ENCODE data around the gene COQ8B. TPM values are rescaled to one million over a fixed set of nuclear protein-coding genes. Genes with fewer than 3 reads are reported as not detected.

COQ8B gene
- total RNA-seq, 1 donor from 2014 or later = 58.6 TPM

DNA sequence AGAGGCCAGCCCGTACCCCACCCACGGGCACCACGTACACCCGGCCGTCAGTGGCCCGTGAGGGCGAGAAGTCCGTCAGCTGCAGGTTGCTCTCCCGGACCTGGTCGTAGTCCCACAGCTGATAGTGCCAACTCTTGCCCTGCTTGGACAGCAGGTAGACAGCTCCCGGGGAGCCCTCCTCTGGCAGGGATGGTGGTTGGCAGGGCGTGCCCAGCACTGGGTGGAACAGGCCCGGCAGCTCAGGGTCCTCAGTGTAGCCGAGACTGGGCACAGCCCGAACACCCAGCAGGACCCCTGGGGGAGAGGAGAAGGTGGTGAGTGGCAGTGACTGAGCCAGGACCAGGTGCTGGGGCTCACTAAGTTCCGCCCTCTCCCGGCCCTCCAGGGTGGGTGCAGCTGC is 25.8 kb upstream of the COQ8B start:
- no peaks in the 10 kb centered on the region for H3K27me3 Mint-ChIP-seq
- H3K9me3 Mint-ChIP-seq (ENCODE audit: low read depth) = no peaks in the 10 kb centered on the region
- H3K36me3 Mint-ChIP-seq (ENCODE audit: insufficient read depth) = peaks cover 4% of the 10 kb centered on the region
- no peaks in the 10 kb centered on the region for H3K4me1 Mint-ChIP-seq (ENCODE audit: low read depth)
- TF ChIP-seq, protein P1, sequence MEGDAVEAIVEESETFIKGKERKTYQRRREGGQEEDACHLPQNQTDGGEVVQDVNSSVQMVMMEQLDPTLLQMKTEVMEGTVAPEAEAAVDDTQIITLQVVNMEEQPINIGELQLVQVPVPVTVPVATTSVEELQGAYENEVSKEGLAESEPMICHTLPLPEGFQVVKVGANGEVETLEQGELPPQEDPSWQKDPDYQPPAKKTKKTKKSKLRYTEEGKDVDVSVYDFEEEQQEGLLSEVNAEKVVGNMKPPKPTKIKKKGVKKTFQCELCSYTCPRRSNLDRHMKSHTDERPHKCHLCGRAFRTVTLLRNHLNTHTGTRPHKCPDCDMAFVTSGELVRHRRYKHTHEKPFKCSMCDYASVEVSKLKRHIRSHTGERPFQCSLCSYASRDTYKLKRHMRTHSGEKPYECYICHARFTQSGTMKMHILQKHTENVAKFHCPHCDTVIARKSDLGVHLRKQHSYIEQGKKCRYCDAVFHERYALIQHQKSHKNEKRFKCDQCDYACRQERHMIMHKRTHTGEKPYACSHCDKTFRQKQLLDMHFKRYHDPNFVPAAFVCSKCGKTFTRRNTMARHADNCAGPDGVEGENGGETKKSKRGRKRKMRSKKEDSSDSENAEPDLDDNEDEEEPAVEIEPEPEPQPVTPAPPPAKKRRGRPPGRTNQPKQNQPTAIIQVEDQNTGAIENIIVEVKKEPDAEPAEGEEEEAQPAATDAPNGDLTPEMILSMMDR (IDR thresholded peaks at IDR 0.05; ENCODE audit: unreplicated experiment) = no peak
- DNase-seq (ENCODE audit: low spot score, unreplicated experiment) = no peak
- H3K27ac Mint-ChIP-seq = no peak overlapping the region
- no peak overlapping the region for H3K4me3 Mint-ChIP-seq (ENCODE audit: low read depth)

DNA sequence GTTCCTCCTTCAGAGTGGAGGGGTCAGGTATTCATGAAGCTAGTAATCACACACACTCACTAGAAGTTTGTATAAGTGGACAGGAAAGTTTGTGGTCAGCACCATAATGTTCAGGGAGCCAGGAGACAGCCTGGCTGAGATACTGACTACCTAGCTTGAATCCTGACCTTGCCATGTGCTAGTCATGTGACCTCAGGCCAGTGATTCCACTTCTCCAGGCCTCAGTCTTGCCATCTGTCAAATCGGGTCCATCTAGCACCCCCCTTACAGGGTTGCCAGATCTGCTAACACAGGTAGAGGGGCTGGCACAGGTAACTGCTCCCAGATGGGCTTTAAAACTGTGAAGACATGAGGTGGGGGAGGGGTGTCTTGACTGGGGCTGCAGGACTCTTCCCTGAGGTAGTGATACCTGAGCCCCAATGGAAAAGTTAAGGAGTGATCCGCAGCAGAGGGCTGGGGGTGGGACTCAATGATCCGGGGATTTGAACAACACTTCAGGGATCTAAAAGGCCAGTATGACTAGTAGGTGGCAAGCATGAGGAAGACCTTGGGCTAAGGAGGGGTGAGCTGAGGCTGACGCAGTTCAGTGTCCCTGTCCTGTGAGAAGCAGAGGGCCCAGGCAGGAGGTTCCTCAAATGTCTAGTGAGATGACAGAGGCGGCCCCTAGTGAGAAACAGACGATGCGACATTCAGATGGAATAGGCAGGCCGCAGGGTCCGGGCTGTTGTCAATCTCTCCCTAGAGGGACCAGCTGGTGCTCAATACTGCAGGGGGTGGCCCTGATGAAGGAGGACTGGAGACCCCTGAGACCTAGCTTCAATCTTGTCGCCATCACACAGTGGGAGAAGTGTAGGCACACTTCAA is 25.1 kb upstream of the COQ8B start:
- Mint-ChIP-seq H3K36me3 (ENCODE audit: insufficient read depth) (peaks cover 5% of the 10 kb centered on the region), H3K27me3 (no peaks in the 10 kb centered on the region)
- no peak for DNase-seq (ENCODE audit: low spot score, unreplicated experiment)

DNA sequence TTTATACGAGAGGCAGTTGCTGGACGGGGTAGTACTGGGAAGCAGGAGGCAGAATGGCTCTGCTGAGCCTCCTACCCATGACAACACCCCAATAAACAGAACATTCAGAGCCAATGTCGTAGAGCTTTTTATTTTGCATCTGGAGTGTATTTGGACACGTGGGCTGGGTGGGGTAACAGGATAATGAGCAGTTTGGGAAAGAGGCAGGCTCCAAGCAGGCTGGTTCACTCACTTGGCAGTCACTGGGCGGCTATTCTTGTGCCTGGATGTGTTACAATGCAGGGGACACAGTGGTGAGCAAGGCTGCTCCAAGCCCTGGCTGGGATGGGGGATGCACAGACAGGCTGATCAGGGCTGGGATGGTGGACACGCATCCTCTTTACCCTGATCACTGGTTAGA is 24.1 kb upstream of the COQ8B start:
- Mint-ChIP-seq H3K36me3 (ENCODE audit: insufficient read depth) (peaks cover 5% of the 10 kb centered on the region), H3K27me3 (no peaks in the 10 kb centered on the region), H3K27ac (peak overlapping the region; percentile 21), H3K4me1 (ENCODE audit: low read depth) (no peaks in the 10 kb centered on the region), H3K9me3 (ENCODE audit: low read depth) (no peaks in the 10 kb centered on the region), H3K4me3 (ENCODE audit: low read depth) (no peak overlapping the region)
- TF ChIP-seq, protein P1 (IDR thresholded peaks at IDR 0.05; ENCODE audit: unreplicated experiment) = no peak
- no peak for DNase-seq (ENCODE audit: low spot score, unreplicated experiment)

More for the DNA sequence above, 25.1 kb upstream of the COQ8B start:
- no peaks in the 10 kb centered on the region for H3K4me1 Mint-ChIP-seq (ENCODE audit: low read depth)
- H3K9me3 Mint-ChIP-seq (ENCODE audit: low read depth) = no peaks in the 10 kb centered on the region
- H3K4me3 Mint-ChIP-seq (ENCODE audit: low read depth) = no peak overlapping the region
- H3K27ac Mint-ChIP-seq = peak overlapping the region; percentile 79
- TF ChIP-seq, protein P1 (IDR thresholded peaks at IDR 0.05; ENCODE audit: unreplicated experiment) = no peak

DNA sequence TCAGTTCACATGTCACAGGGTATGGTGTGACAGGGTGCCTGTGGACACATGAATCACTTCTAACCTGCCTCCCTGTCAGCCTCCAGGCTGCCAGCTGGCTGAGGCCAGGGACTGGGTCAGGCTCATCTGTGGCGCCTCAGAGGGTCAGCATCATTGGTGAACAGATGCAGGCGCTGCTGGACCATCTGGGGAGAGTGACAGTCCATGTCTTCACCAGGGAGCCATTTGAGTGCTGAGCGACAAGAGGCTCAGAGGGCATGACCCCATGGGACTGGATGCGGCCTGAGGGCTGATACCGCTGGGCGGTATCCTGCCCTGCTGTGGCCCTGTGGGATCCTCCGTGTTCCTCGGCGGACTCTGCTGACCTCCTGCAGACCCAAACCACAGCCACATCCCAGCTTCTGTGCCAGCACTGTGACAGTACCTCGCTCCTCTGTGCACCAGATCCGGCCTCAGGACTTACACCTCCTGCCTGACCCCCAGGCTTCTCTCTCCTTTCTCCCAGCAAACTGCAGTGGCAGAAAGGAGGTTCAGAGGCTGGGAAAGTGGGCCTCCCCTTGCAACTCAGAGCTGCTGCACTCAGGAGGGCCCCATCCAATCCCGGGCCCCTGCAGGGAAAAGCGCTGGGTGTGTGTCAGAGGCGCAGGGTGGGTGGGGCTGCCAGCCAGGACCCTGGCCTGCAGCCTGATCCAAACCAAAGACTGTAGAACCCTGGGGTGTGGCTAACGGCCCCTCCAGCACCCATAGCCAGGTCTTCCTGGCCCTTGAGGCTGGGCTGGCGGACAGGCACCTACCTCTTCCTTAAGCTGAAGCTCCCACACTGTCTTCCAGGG is 23.4 kb upstream of the COQ8B start:
- peaks cover 9% of the 10 kb centered on the region for H3K36me3 Mint-ChIP-seq (ENCODE audit: insufficient read depth)
- DNase-seq (ENCODE audit: low spot score, unreplicated experiment) = no peak
- H3K9me3 Mint-ChIP-seq (ENCODE audit: low read depth) = no peaks in the 10 kb centered on the region
- no peaks in the 10 kb centered on the region for H3K4me1 Mint-ChIP-seq (ENCODE audit: low read depth)
- no peak overlapping the region for H3K4me3 Mint-ChIP-seq (ENCODE audit: low read depth)
- no peaks in the 10 kb centered on the region for H3K27me3 Mint-ChIP-seq
- TF ChIP-seq, protein P1 (IDR thresholded peaks at IDR 0.05; ENCODE audit: unreplicated experiment) = no peak
- H3K27ac Mint-ChIP-seq = no peak overlapping the region

DNA sequence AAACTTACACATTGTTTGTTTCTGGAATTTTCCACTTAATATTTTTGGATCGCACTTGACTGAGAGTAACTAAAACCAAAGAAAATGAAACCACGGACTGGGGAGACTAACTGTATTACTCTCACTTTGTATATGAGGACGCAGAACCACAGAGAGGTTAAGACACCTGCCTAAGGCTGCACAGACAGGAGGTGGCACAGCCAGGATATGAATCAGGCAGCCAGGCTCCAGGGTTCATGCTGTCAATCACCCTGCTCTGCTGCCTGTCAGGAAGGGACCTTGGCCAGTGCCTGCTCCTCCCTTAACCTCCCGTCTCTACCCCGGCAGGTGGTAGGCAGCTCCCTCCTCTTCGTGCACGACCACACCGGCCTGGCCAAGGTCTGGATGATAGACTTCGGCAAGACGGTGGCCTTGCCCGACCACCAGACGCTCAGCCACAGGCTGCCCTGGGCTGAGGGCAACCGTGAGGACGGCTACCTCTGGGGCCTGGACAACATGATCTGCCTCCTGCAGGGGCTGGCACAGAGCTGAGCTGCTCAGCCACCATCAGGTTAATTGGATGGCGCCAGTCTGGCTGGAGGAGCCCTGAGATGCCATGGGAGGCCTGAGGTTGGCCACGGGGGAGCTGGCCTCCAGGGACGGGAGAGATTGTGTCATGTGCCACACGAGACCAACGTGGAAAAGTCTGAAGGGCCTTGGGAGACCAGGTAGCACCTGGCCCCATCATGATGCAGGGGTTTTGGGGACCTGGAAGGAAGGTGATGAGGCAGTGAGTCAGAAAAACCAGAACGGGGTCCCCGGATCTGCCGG is 22.5 kb upstream of the COQ8B start:
- Mint-ChIP-seq H3K4me1 (ENCODE audit: low read depth) (no peaks in the 10 kb centered on the region), H3K27me3 (no peaks in the 10 kb centered on the region), H3K9me3 (ENCODE audit: low read depth) (no peaks in the 10 kb centered on the region), H3K4me3 (ENCODE audit: low read depth) (no peak overlapping the region), H3K27ac (no peak overlapping the region), H3K36me3 (ENCODE audit: insufficient read depth) (peaks cover 12% of the 10 kb centered on the region)
- TF ChIP-seq, protein P1 (IDR thresholded peaks at IDR 0.05; ENCODE audit: unreplicated experiment) = no peak
- no peak for DNase-seq (ENCODE audit: low spot score, unreplicated experiment)
